ENCODE measurements around the gene NEURL1. TPM values are rescaled to one million over a fixed set of nuclear protein-coding genes. Genes with fewer than 3 reads are reported as not detected.

NEURL1 gene
- total and polyA plus RNA-seq, 2 experiments from 2014 or later, result 2.3 to 4.6 TPM

DNA sequence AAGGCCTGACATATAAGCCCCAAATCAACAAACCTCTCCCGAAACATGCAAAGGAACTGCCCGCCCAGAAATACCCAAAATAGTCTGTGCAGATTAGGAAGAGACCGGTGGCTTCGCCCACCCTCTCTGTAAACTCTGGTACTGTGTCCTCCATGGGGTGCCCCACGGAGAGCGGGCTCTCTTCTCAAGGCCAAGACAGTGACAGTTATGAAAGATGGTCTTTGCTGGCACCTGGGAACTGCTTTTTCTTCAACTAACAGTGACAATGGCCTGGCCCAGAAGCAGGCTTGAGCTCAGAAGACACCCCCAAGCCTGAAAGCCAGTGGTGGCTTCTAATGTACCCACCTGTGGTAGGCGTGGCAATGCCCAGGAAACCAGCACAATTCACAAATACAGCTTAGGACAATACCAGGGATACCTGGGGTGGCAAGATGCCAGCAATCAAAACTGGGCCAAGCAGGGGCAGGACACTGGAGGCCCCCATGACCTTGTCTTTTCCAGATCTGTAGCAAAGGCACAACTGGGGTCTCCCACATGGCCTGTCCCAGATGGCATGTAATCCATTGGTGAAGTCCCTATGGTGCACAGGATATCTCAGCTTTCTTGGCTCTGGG lies 107.6 kb downstream of the NEURL1 start:
- TF ChIP-seq, protein P1, sequence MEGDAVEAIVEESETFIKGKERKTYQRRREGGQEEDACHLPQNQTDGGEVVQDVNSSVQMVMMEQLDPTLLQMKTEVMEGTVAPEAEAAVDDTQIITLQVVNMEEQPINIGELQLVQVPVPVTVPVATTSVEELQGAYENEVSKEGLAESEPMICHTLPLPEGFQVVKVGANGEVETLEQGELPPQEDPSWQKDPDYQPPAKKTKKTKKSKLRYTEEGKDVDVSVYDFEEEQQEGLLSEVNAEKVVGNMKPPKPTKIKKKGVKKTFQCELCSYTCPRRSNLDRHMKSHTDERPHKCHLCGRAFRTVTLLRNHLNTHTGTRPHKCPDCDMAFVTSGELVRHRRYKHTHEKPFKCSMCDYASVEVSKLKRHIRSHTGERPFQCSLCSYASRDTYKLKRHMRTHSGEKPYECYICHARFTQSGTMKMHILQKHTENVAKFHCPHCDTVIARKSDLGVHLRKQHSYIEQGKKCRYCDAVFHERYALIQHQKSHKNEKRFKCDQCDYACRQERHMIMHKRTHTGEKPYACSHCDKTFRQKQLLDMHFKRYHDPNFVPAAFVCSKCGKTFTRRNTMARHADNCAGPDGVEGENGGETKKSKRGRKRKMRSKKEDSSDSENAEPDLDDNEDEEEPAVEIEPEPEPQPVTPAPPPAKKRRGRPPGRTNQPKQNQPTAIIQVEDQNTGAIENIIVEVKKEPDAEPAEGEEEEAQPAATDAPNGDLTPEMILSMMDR (IDR thresholded peaks at IDR 0.05; ENCODE audit: poor library complexity), result no peak
- TF ChIP-seq EZH2phosphoT487 (IDR thresholded peaks at IDR 0.05; ENCODE audit: low read depth, severe bottlenecking, unreplicated experiment) (no peak), EZH2 (IDR thresholded peaks at IDR 0.05; ENCODE audit: borderline replicate concordance) (no peak)
- Histone ChIP-seq H3K9me2 (replicated peaks; ENCODE audit: insufficient read depth) (no peaks in the 10 kb centered on the region), H2AFZ (no peak overlapping the region), H3K36me3 (replicated peaks; ENCODE audit: insufficient read depth, low read depth) (no peaks in the 10 kb centered on the region), H3K27me3 (no peaks in the 10 kb centered on the region), H3K79me2 (no peaks in the 10 kb centered on the region), H3K4me1 (ENCODE audit: insufficient read depth) (peaks cover 12% of the 10 kb centered on the region), H3K9me3 (ENCODE audit: low read depth) (no peaks in the 10 kb centered on the region), H3K4me2 (no peak overlapping the region), H4K20me1 (ENCODE audit: insufficient read depth, poor library complexity, severe bottlenecking) (no peaks in the 10 kb centered on the region), H3K4me3 (no peak overlapping the region), H3K27ac (no peak overlapping the region)
- DNase-seq (ENCODE audit: low spot score), result no peak
- WGBS (ENCODE audit: low lambda C conversion rate, missing lambda C conversion rate), result 89% methylated on average over 7 of the region's 7 CpGs

DNA sequence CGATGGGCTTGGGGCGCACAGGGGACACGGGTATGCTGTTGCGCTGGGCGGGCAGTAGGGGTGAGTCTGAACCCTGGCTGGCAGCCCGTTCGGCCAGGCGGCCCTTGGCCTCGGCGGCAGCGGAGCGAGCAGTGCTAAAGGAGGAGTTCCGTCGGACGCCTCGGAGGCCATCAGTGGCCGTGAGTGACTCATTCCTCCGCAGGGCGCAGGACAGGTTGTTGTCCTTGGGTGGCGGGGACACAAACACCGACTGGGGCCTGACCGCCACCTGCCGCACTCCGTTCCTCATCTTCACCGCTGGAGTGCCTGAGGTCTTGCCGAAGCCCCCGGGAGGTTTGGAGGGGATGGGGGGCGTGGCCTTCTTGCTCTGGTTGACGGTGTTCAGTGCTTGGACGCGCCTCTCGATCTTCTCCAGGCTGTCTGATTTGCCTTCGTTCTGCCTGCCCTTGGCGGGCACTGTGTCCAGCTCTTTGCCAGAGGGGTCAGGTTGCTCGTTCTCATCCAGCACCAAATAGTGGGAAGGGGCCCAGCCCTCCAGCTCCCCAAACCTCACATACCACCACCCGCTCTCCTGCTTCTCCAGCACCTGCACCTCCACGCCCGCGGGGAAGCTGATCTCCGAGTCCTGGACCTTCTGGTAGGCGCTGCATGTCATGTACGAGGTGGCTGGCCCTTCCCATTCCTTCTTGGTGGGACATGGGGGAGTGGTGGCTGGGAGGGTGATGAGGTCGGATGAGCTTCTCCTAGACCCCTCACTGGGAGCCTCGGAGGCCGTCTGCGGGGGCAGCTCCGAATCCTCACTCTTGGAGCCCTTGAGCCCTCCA lies 108.7 kb downstream of the NEURL1 start:
- H3K79me2 ChIP-seq, result no peaks in the 10 kb centered on the region
- no peaks in the 10 kb centered on the region for H3K27me3 ChIP-seq
- DNase-seq (ENCODE audit: low spot score), result no peak
- H3K27ac ChIP-seq, result no peak overlapping the region
- WGBS (ENCODE audit: low lambda C conversion rate, missing lambda C conversion rate), result 95% methylated on average over 41 of the region's 47 CpGs
- no peak overlapping the region for H3K4me2 ChIP-seq
- no peaks in the 10 kb centered on the region for H3K9me2 ChIP-seq (replicated peaks; ENCODE audit: insufficient read depth)
- TF ChIP-seq EZH2phosphoT487 (IDR thresholded peaks at IDR 0.05; ENCODE audit: low read depth, severe bottlenecking, unreplicated experiment) (no peak), EZH2 (IDR thresholded peaks at IDR 0.05; ENCODE audit: borderline replicate concordance) (no peak)
- TF ChIP-seq, protein P1 (IDR thresholded peaks at IDR 0.05; ENCODE audit: poor library complexity), result no peak
- no peaks in the 10 kb centered on the region for H4K20me1 ChIP-seq (ENCODE audit: insufficient read depth, poor library complexity, severe bottlenecking)
- H3K36me3 ChIP-seq (replicated peaks; ENCODE audit: insufficient read depth, low read depth), result no peaks in the 10 kb centered on the region
- H3K9me3 ChIP-seq (ENCODE audit: low read depth), result no peaks in the 10 kb centered on the region
- no peak overlapping the region for H2AFZ ChIP-seq
- H3K4me3 ChIP-seq, result no peak overlapping the region
- H3K4me1 ChIP-seq (ENCODE audit: insufficient read depth), result peaks cover 12% of the 10 kb centered on the region

GRCh38 chr10:103602852-103603155 lies 109.3 kb downstream of the NEURL1 start:
- 98% methylated on average over 16 of the region's 16 CpGs for WGBS (ENCODE audit: low lambda C conversion rate, missing lambda C conversion rate)
- no peaks in the 10 kb centered on the region for H3K9me3 ChIP-seq (ENCODE audit: low read depth)

More at GRCh38 chr10:103602852-103603155, 109.3 kb downstream of the NEURL1 start:
- Histone ChIP-seq H3K4me2 (no peak overlapping the region), H3K27me3 (no peaks in the 10 kb centered on the region), H3K27ac (no peak overlapping the region), H4K20me1 (ENCODE audit: insufficient read depth, poor library complexity, severe bottlenecking) (no peaks in the 10 kb centered on the region), H3K4me3 (no peak overlapping the region), H3K4me1 (ENCODE audit: insufficient read depth) (peaks cover 8% of the 10 kb centered on the region), H2AFZ (no peak overlapping the region), H3K36me3 (replicated peaks; ENCODE audit: insufficient read depth, low read depth) (no peaks in the 10 kb centered on the region), H3K79me2 (no peaks in the 10 kb centered on the region), H3K9me2 (replicated peaks; ENCODE audit: insufficient read depth) (no peaks in the 10 kb centered on the region)
- TF ChIP-seq, protein P1 (IDR thresholded peaks at IDR 0.05; ENCODE audit: poor library complexity), result no peak
- TF ChIP-seq EZH2 (IDR thresholded peaks at IDR 0.05; ENCODE audit: borderline replicate concordance), result no peak
- no peak for TF ChIP-seq EZH2phosphoT487 (IDR thresholded peaks at IDR 0.05; ENCODE audit: low read depth, severe bottlenecking, unreplicated experiment)
- DNase-seq (ENCODE audit: low spot score), result no peak

Measured in hepatocyte (in vitro differentiated cells).